Iris pigment epithelial cell (primary cell): ENCODE measurements around the gene NUDT22.
A peak's percentile ranks its signal among the peaks of the same experiment; 100 is the strongest.

Source experiments
- DNase-seq: peaks from one replicate; pipeline ENCODE4 v3.0.0-alpha.2; 2011; ENCODE audit warnings: low read depth

The NUDT22 gene, protein sequence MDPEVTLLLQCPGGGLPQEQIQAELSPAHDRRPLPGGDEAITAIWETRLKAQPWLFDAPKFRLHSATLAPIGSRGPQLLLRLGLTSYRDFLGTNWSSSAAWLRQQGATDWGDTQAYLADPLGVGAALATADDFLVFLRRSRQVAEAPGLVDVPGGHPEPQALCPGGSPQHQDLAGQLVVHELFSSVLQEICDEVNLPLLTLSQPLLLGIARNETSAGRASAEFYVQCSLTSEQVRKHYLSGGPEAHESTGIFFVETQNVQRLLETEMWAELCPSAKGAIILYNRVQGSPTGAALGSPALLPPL

DNA sequence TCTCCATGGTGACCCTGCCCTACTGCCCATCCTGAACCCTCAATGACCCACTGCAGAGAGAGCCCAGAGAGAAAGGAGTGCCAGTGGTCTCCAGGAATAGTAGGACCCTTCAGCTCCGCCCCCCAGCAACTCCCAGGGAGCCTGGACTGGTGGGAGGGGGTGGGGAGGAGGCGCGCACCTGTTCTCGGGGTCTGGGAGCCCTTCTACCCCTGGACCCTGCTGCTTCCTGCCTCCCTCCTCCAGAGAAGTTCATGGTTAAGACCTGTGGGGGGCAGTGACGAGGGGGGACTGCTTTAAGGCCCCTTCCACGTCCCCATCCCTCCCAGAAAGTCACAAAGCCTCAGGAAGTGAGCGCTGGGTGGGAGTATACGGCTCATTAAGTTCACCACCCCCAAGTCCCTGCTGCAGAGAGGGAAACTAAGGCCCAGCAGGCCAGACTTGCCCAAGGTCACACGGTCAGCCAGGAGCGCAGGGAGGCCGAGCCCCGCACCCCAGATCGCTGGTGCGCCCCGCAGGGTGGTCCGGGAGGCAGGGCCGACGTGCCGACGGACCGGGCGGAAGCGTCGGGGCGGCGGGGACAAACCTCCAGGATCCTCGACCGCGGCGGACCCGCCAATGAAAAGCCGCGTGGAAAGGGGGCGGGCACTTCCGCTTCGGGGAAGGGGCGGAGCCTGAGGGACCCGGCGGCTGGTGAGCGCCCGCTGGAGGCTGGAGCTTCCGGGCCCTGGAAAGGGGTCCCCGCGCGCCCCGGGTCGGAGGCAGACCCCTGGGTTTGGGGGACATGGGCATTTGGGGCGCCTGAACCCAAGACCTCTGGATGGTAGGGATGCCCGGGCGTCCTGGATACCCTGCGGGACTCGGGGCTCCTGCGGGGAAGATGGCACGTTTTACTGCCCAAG is at the start of gene NUDT22, which contains the start of gene TRPT1:
TSS of gene NUDT22 (plus strand) at position 667 of the 899 bp plus-strand sequence. CDS start 379 bp downstream, outside the sequence.
TSS of gene TRPT1 (minus strand) at position 579 of the 899 bp plus-strand sequence. CDS start at position 253, 326 bp downstream.
- peak; percentile 78 for DNase-seq

DNA sequence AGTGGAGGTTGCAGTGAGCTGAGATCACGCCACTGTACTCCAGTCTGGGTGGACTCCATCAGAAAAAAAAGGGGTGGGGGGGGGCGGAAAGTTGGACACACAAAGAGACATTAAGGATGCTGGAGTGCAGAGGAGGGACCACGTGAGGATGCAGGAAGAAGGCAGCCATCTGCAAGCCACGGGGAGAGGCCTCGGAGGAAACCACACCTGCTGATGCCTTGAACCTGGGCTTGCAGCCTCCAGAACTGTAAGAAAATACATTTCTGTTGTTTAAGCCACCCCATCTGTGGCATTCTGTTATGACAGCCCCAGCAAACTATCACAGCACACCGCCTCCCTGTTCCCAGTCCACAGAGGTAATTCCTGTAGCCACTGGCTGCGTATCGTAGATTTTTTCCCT is 49.3 kb upstream of the NUDT22 start:
- no peak for DNase-seq

DNA sequence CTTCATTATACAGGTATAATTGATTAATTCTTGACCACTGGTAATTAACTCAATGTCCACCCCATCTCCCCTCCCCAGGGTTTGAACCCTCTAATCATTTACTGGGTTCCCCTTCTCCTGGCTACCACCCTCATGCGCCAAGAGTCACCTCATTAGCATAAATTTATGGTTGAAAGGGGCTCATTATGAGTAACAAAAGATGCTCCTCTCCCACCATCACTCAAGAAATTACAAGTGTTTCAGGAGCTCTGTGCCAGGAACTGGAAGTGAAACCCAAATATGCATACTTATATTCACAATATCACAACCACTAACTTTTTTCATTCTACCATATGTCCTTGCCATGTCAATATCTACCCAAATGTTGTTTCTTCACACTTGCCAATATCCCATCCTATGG is 47.9 kb upstream of the NUDT22 start:
- DNase-seq = no peak

DNA sequence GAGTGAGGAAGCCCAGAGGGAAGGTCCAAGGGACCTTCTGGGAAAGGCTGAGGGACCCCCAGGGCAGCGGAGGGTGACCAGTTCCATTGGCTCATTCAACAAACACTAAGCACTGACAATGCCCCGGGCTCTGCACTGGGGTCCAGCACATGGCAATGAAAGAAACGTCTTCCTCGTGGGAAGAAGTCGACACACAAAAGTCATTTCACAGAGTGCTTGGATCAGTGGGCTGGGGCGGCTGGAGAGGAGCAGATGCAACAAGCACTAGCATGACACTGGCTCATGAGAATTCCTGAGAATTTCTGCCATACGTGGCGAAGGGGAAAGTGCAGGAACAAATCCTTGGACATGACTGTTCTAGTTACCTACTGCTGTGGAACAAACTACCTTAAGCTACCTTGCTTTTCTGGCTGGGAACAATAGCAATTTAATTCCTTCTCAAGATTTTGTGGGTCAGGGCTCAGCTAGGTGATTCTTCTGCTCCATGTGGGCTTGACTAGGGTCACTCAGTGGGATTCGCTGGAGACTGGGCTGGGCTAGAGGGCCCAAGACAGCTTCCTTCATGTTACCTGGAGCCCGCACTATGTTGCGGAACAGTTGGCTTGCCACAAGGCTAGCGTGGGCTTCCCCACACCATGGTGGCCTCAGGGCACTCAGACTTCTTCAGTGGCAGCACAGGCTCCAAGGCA is 47.0 kb upstream of the NUDT22 start:
- no peak for DNase-seq

DNA sequence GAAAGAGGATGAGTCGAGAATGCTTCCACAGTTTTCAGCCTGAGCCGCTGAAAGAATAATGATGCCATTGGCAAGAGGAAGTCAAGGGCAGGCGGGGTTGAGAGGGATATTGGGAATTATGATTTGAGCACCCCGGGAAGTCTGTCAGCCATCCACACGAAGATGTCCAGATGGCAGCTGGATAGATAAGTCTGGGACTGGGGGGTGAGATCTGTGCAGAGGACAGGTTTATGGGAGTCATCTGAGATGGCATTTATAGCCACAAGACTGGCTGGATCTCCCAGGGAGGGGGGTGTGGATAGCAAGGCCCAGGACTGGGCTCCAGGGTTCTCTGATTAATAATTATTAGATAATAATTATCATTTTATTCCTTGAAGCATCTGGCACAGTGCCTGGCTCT is 45.2 kb upstream of the NUDT22 start:
- DNase-seq = no peak

DNA sequence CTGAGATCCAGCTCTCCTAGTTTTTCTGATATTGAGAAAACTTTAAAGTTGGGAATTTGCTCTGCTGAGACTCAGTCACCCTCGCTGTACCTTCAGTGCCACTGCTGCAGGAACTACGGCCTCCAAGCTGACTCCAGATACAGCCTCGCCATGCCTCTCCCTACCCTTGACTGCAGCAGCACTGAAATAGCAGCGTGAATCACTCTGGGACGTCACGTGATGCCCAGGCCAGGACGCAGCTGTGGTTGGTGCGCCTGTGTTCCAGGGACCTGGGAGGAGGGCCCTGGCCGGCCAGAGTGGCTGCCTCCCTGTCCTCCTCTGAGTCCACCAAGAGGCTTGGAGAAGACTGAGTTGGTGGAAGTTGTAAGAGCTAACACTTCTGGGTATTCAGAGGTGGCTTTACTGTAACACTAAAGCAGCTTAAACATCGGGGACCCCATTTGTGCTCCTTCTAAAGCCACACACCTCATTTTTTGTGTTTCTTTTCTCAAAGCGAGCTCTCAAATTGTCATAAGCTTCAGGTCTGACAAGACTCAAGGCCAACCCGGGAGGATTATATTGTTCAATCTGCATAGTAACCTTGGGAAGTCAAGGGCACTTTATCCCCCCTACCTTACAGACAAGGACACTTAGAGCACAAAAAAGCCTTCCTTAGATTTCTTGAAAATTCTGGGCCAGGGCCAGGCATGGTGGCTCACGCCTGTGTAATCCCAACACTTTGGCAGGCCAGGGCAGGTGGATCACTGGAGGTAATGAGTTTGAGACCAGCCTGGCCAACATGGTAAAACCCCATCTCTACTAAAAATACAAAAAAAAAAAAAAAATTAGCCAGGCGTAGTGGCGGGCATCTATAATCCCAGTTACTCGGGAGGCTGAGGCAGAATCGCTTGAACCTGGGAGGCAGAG is 44.3 kb upstream of the NUDT22 start:
- DNase-seq = peak; percentile 94

DNA sequence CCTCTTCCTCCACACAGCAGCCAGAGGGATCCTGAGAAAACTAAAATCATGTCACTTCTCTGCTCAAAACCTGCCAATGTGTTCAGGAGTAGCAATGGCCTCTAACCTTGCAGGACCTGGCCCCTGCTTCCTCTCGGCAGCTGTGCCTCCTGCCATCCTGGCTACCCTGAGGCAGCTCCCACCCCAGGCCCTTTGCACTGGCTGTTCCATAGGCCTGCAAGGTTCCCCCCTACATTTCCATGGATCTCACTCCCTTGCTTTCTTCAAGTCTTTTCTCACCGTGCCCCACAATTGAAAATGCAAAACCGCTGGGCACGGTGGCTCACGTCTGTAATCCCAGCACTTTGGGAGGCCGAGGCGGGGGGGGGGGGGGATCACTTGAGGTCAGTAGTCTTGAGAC is 42.2 kb upstream of the NUDT22 start:
- DNase-seq = no peak

DNA sequence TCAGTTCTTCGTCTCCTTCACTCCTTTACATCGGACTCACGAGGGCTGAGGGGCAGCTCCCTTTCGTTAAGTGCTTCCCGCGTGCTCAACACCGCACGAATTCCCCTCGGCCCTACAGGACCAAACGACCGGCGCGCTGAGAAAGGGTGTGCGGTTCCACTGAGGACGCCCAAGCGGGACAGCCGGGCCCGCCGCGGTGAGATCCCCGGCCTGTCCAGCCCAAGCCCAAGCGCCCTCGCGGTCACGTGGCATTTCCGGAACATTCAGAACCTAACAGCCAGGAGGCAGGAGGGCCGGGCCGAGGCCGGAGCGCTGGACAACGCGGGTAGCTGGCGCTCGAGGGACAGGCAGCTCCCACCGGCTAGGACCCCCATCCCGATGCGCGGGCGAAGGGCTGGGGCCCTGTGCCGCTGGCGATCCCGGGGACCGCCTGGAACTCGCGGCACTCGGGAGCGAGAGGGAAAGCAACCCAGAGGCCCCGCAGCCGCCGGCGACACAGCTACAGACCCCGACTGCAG is 40.8 kb upstream of the NUDT22 start:
- peak; percentile 86 for DNase-seq

DNA sequence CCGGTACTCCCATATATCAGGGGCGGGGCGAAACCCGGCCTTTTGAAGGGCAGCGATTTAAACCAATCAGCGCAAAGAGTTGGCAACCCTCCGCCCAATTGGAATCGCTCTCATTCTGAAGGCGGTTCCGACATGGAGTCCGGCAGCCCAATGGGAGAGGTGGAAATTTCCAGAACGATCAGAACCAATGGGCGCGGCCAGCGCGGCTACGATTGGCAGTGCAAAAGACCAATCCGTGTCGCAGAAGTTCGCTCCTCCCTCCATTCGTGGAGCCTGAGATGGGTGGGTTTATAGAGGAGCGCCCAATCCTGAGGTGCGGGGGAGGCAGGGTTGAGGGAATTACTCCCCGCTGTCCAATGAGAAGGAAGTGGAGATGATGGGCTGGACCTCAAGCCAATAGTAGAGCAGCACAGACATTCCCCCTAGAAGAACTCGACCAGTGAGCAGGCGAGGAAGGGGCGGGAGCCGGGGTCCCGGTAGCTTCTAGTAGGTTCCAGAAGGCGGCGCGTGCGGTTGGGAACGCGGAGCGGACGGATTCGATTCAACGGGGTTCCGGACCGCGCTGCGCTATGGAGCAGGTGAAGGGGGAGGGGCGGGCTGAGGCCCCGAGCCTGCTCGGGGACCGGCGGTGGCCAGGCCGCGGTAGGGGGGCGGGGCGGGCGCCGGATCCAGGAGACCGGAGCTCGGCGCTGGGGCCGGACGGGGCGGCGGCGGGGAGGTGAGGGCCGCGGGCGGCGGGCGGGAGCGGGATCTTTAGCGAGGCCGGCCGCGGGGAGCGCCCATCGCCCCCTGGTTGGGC is 40.2 kb upstream of the NUDT22 start, which contains the start of gene STIP1:
TSS of gene STIP1 (plus strand) at position 479 of the 799 bp plus-strand sequence. CDS start at position 570, 91 bp downstream.
- DNase-seq = peak; percentile 100

DNA sequence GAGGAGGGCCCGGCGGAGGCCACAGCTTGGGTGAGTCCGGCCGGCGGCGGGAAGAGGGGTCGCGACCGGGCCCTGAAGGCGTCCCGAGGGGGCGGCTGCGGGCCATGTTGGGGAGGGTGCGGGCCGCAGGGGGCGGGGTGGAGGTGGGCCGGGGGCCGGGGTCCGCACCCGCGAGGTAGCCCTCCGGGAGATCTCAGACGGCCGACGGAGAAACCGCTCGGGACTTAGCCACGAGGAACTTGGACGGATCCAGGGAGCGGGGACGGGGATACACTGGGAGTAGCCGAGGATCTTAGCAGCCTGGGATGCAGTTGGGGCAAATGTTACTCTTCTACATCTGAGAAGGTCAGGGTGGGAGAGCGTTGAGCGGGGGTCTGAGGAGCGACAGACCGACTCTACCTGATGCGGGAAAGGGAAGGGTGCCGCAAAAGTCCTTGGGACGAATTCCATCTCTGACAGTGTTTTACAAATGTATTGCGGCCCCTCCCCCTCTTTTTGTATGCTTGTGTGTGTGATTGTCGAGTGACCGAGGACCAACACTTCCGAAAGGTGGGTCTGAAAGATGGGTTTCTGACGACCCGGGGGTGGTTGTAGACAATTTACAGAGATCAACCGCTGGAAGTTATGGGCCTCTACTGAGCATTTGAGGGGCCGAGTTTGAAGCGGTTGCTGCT is 39.4 kb upstream of the NUDT22 start:
- peak; percentile 24 for DNase-seq

DNA sequence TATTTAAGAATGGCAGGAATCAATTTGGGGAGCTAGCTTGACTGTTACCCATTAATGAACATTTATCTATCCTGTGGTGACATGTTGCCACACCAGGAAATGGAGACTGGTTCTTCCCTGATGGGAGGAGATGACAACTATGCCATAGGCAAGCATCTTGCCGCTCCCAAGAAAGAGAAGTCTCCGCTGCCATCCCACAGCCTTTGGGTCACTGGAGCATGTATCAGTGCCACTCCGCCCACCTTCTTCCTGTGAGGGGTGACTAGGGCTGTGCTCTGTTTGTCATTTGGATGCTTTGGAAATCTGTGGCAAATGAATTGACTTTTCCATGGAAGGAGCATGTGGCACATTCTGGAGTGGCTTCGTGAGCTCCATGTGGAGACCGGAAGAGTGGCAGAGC is 33.6 kb upstream of the NUDT22 start:
- no peak for DNase-seq

DNA sequence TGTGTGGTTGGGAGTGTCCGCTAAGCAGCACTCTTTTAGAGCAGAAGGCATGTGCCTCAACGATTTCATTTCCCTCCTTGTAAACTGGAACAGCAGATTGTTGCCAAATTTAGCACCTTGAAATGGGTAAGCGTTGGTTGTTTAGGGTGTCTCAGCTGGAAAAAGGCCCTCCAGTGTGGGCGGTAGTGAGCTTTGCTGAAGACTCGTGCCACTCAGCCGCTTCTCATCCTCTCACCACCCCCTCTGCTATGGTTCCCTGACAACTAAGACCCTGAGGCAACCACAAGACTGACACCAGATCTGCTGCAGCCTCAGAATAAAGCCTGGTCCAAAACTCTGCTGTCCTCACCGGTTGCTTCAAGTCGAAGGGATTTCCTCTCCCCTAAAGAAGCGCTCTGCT is 29.4 kb upstream of the NUDT22 start:
- DNase-seq = no peak

DNA sequence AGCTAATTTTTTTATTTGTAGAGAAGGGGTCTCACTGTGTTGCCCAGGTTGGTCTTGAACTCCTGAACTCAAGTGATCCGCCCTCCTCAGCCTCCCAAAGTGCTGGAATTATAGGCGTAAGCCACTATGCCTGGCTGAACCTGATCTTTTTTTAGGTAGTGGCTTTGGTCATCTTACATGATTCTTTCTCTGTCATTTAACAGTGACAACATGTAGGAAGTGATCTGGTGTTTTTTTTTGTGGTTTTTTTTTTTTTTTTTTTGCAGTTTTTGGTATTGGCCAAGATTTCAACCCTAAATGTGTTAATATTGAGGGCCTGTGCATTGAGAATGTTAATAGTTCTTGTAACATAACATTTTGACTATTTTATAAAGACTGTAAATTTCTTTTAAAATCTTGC is 27.6 kb upstream of the NUDT22 start:
- no peak for DNase-seq

DNA sequence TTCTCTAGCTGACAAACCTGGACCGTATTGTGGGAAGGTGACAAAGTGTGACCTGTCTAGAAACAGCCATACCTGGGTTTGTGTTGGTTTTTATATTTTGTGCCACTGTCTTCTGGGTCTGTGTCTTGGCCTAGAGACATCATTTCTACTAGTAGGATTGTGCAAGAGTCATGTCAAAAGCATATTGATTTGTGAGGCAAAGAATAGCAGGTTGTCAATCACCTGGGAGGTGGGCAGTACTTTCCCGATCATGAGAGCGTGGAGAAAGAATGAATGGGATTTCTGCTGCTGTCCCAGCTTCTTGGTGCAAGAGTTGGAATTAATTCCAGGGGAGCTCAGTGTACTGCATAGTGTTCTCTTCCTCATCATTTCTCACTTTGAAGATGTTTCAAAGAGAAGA is 24.5 kb upstream of the NUDT22 start:
- no peak for DNase-seq

DNA sequence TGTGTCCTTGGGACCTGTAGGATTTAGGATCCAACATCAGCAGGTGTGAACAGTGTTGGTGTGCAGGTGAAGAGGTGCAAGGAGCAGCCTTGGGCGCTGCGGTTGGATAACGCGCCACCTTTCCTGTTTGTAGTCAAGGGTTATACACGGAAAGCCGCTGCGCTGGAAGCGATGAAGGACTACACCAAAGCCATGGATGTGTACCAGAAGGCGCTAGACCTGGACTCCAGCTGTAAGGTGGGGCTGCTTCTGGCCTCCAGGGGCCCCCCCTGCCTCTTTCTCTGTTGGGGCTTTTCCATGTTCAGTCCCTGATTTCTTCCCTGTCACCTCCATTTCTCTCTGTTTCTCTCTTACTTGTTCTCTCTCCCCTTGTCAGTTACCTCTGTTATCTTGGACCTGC is 23.1 kb upstream of the NUDT22 start:
- DNase-seq = no peak

DNA sequence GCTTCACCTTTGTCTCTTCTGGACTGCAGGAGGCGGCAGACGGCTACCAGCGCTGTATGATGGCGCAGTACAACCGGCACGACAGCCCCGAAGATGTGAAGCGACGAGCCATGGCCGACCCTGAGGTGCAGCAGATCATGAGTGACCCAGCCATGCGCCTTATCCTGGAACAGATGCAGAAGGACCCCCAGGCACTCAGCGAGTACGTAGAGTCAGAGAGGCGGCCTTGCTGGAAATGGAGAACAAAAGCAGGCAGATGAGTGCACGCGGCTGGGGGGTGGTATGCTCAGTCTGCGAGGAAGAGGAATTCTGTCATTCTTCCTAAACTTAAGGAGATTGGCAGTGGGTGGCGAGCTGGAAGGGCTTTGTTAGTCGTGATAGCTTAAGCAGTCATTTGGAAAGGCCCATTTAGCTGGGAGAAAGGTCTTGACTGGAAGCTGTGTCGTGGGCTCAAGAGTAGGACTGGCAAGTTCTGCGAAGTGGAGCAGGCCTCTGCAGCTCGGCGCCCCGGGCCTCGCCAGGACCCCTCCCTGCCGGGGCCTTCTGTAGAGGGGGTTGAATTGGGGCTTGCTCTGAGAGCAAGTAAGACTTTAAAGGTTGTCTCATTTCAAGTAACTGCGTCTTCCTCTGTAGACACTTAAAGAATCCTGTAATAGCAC is 22.5 kb upstream of the NUDT22 start:
- DNase-seq = no peak

DNA sequence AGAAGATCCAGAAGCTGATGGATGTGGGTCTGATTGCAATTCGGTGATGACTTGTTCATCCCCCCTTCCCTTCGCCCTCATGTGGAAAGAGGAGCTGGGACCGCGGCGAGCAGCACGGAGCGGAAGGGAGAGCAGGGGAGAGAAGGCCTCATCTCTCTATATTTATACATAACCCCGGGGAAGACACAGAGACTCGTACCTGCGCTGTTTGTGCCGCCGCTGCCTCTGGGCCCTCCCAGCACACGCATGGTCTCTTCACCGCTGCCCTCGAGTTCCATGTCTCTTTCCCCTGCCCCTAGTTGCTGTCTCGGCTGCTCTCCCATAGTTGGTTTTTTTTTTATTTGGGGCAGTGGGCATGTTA is 22.0 kb upstream of the NUDT22 start:
- no peak for DNase-seq

DNA sequence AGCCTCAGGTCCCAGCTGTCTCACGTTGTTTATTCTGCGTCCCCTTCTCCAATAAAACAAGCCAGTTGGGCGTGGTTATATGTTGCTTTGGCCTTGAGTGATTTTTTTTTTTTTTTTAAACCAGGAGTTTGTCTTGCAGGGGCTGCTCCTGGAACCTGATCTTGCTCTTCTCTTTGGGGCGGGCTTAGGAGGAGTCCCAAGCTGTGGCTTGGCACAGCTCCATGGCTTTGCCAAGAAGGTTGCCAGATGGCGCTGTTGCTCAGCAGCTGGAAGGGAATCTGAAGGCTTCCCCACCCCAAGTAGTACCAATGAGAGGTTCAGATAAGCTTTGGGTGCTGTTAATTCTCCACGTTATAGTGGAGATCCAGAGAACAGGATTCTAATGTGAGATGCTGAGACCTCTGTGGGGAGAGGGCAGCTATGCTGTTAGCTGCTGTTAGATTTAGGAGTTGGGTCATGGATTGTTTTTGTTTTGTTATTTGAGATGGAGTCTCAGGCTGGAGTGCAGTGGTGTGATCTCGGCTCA is 21.5 kb upstream of the NUDT22 start:
- peak; percentile 98 for DNase-seq
